DOHH2 (cell line): Measurements from ENCODE around the gene HOXC11.

Experiments used
- EZH2phosphoT487 ChIP-seq: fragments of 200-600 bp; sonication (generic); IDR thresholded peaks from 2 replicates; pipeline ENCODE4 v1.6.1; 2017; ENCODE audit warnings: borderline replicate concordance, mild to moderate bottlenecking, antibody characterized with exemption, low read length, moderate library complexity, mixed read lengths
- TF ChIP-seq, protein P1 (sequence below): fragments of 200-600 bp; sonication (generic); IDR thresholded peaks from one replicate; pipeline ENCODE4 v1.5.1; 2014; ENCODE audit warnings: antibody characterized with exemption, mild to moderate bottlenecking, low read depth, low read length; ENCODE audit not compliant: poor library complexity, severe bottlenecking

DNA sequence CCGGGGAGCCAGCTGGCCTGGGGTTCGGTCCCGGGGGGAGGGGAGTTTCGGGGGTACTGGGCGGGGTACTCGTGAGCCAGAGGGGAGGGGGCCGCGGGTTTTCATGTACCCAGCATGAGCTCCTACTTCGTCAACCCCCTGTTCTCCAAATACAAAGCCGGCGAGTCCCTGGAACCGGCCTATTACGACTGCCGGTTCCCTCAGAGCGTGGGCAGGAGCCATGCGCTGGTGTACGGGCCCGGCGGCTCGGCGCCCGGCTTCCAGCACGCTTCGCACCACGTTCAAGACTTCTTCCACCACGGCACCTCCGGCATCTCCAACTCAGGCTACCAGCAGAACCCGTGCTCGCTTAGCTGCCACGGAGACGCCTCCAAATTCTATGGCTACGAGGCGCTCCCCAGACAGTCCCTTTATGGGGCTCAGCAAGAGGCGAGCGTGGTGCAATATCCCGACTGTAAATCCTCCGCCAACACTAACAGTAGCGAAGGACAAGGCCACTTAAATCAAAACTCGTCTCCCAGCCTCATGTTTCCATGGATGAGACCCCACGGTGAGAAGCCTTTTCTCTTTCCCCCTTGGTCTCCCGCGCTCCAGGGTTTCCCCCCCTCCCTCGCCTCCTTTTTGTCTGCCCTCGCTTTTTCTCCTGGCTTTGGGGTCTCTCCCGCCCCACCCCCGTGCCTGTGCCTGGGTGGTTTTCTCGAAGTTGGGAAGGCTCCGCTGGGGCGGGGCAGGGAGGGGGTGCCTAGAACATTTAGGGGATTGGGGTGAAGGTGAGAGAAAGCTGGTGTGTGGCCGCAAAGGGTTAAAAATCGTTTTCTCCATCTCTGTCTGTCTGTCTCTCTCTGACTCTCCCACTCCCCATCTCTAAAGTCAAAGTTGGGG, 36.5 kb downstream of the HOXC11 start:
- TF ChIP-seq EZH2phosphoT487 = peak; percentile 91
- TF ChIP-seq, protein P1, sequence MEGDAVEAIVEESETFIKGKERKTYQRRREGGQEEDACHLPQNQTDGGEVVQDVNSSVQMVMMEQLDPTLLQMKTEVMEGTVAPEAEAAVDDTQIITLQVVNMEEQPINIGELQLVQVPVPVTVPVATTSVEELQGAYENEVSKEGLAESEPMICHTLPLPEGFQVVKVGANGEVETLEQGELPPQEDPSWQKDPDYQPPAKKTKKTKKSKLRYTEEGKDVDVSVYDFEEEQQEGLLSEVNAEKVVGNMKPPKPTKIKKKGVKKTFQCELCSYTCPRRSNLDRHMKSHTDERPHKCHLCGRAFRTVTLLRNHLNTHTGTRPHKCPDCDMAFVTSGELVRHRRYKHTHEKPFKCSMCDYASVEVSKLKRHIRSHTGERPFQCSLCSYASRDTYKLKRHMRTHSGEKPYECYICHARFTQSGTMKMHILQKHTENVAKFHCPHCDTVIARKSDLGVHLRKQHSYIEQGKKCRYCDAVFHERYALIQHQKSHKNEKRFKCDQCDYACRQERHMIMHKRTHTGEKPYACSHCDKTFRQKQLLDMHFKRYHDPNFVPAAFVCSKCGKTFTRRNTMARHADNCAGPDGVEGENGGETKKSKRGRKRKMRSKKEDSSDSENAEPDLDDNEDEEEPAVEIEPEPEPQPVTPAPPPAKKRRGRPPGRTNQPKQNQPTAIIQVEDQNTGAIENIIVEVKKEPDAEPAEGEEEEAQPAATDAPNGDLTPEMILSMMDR = no peak
